ENCODE measurements around the gene SRSF1. TPM values are rescaled to one million over a fixed set of nuclear protein-coding genes. Genes with fewer than 3 reads are reported as not detected.

SRSF1 gene
- total RNA-seq, 2 experiments from 2014 or later, result 333 to 342 TPM

GRCh38 chr17:57956291-57957119 is 50.5 kb downstream of the SRSF1 start:
- intact Hi-C loops (cut with micrococcal nuclease), result no loop called here

GRCh38 chr17:57955183-57955931 is 51.7 kb downstream of the SRSF1 start, which contains the start of gene CUEDC1:
TSS of gene CUEDC1 (minus strand) at chr17:57955412. CDS start at chr17:57885564, 69,848 bp downstream.
- intact Hi-C loops (cut with micrococcal nuclease), result no loop called here
- Mint-ChIP-seq H3K9me3 (no peaks in the 10 kb centered on the region), H3K27ac (no peak within 1 kb of the TSS), H3K27me3 (peaks cover 32% of the 10 kb centered on the region), H3K4me1 (ENCODE audit: low read depth) (peaks cover 24% of the 10 kb centered on the region), H3K36me3 (ENCODE audit: low read depth) (no peaks in the 10 kb centered on the region), H3K4me3 (peak within 1 kb of the TSS; percentile 49)
- ChIA-PET CTCF (interaction anchor here (1.0 to 5.4 kb wide), 9 partner anchors 8 to 97 kb away, joined by 3 to 26 read pairs (median 5); no protein-coding TSS in a partner anchor), POLR2A (interaction anchor here (0.7 to 1.6 kb wide), 7 partner anchors 9 to 698 kb away, joined by 3 to 4 read pairs (median 3); no protein-coding TSS in a partner anchor)
- ATAC-seq, result peak; percentile 74
- TF ChIP-seq CTCF (IDR thresholded peaks at IDR 0.05), result peak; percentile 38
- peak; percentile 63 for DNase-seq

More at GRCh38 chr17:57956291-57957119, 50.5 kb downstream of the SRSF1 start:
- TF ChIP-seq CTCF (IDR thresholded peaks at IDR 0.05), result no peak
- ChIA-PET POLR2A (interaction anchor here (0.7 to 1.6 kb wide), 4 partner anchors 37 to 699 kb away, joined by 3 to 4 read pairs (median 3); no protein-coding TSS in a partner anchor), CTCF (interaction anchor here (1.0 to 5.4 kb wide), 8 partner anchors 9 to 95 kb away, joined by 3 to 26 read pairs (median 6); no protein-coding TSS in a partner anchor)
- Mint-ChIP-seq H3K36me3 (ENCODE audit: low read depth) (no peaks in the 10 kb centered on the region), H3K4me1 (ENCODE audit: low read depth) (peaks cover 17% of the 10 kb centered on the region), H3K9me3 (no peaks in the 10 kb centered on the region), H3K27me3 (peaks cover 34% of the 10 kb centered on the region), H3K27ac (no peak overlapping the region), H3K4me3 (peak overlapping the region; percentile 49)
- DNase-seq (peak; percentile 69), ATAC-seq (peak; percentile 65)

DNA sequence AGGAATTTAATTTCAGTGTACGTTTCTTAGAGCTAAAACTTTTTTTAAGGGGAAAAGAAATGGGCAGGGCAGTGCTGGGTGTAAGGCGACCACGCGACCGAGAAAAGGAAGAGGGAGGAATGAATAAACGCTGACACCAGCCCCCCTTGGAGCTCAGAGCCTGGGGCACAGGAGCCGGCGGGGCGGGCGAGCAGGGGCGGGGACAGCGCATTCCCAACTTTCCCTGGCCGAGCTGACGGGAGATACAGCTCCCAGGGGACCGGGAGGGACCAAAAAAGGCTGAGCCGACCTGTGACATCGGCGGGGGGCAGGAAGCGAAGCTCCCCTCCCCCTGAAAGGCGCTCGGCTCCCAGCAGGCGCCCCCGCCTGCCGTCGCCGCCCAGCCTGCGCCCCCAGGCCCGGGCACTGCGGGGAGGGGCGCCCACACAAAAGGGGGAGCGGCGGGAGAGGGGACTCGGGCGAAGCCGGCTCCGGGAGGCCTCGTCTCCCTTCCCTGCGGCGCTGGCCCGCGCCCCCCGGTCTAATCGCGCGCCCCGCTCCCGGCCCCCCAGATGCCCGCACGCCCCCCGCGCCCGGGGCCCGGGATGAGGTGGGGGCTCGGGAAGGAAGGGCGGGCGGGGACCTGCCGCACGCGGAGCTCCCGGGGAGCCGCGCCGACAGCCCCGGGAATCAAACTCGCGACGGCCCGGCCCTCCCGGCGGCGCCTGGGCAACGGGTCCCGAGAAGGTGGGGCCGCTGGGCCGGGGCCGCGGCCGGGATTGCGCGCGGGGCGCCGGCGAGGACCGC is 52.5 kb downstream of the SRSF1 start:
- ChIA-PET POLR2A (interaction anchor here (1.0 to 1.6 kb wide), 7 partner anchors 8 to 130 kb away, joined by 3 to 6 read pairs (median 3); no protein-coding TSS in a partner anchor), CTCF (interaction anchor here (0.7 to 5.4 kb wide), 9 partner anchors 10 to 62 kb away, joined by 3 to 26 read pairs (median 4); no protein-coding TSS in a partner anchor)
- H3K9me3 Mint-ChIP-seq, result no peaks in the 10 kb centered on the region
- no peak overlapping the region for H3K27ac Mint-ChIP-seq
- ATAC-seq, result peak; percentile 8
- DNase-seq, result no peak
- intact Hi-C loops (cut with micrococcal nuclease), result loop anchor here (5.0 kb wide), 1 partner anchor 33 kb away; the partner anchor contains the start of gene VEZF1
- peak overlapping the region; percentile 40 for H3K4me3 Mint-ChIP-seq
- TF ChIP-seq CTCF (IDR thresholded peaks at IDR 0.05), result no peak
- no peaks in the 10 kb centered on the region for H3K36me3 Mint-ChIP-seq (ENCODE audit: low read depth)
- peaks cover 32% of the 10 kb centered on the region for H3K27me3 Mint-ChIP-seq
- H3K4me1 Mint-ChIP-seq (ENCODE audit: low read depth), result peaks cover 27% of the 10 kb centered on the region

DNA sequence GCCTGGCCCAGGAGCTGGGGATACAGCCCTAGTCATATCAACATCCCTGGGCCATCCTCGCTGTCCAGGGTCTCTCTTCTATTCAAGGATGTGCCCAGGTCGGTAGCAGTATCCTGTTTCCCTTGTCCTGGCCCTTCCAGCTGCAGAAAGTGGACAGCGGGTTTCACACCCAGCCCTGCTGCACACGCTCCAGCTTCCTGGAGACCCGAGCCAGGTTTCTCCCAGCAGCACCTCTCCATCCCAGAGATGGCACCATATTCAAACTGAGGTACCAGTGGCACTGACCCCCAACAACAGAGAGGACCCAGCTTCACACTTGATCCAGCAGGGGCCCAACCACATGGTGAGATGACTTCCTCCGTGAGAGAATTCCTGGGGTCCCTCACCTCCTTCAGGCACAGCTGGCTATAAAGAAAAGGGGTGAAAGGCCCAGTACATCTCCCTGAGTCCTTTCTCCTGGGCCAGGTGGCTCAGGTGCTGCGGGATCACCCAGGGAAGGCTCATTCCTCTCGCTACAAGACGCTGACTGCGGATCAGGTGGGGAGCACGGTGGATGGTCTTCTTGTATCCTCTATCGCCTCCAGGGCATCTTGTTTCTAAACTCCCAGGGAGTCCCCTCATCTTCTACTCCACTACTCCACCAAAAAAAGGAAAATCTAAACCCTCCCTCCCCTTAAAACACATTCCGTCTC is 53.2 kb downstream of the SRSF1 start:
- DNase-seq (no peak), ATAC-seq (no peak)
- Mint-ChIP-seq H3K4me3 (peak overlapping the region; percentile 40), H3K9me3 (no peaks in the 10 kb centered on the region), H3K36me3 (ENCODE audit: low read depth) (no peaks in the 10 kb centered on the region), H3K4me1 (ENCODE audit: low read depth) (peaks cover 30% of the 10 kb centered on the region), H3K27me3 (peaks cover 29% of the 10 kb centered on the region), H3K27ac (no peak overlapping the region)
- intact Hi-C loops (cut with micrococcal nuclease), result loop anchor here (5.0 kb wide), 1 partner anchor 33 kb away; the partner anchor contains the start of gene VEZF1
- TF ChIP-seq CTCF (IDR thresholded peaks at IDR 0.05), result no peak
- CTCF ChIA-PET, result interaction anchor here (0.7 to 5.4 kb wide), 9 partner anchors 11 to 121 kb away, joined by 3 to 26 read pairs (median 3); no protein-coding TSS in a partner anchor
- POLR2A ChIA-PET, result interaction anchor here (0.6 to 1.4 kb wide), 6 partner anchors 11 to 130 kb away, joined by 3 to 6 read pairs (median 4); no protein-coding TSS in a partner anchor

Data from activated CD8-positive, alpha-beta T cell treated with anti-CD3 and anti-CD28 coated beads for 36 hours (primary cell).